Right lobe of liver (tissue), 4 donors: ENCODE data around the gene MBP.

Experiments
- POLR2A ChIP-seq: fragments of 450-650 bp; IDR thresholded peaks from one replicate; pipeline ENCODE4 v1.6.1; 2017; ENCODE audit warnings: antibody characterized with exemption, mild to moderate bottlenecking
- TF ChIP-seq, protein P1 (sequence below), 4 donors: fragments of 200-600 bp in 3 of 4; fragments of 450-650 bp in 1 of 4; IDR thresholded peaks; one replicate each; pipeline versions ENCODE4 v1.5.1 to v1.8.0; 2016 to 2022; ENCODE audit warnings: antibody characterized with exemption in 4 of 4, mild to moderate bottlenecking in 2 of 4
- donor health status: DM: no; HTN: no; CAD: no.
- donor health status: DM: no; HTN: no; CAD: no.
- donor health status: DM: no; HTN: yes; CAD: no.

GRCh38 chr18:76960528-76961035, 172.0 kb downstream of the MBP start:
- TF ChIP-seq, protein P1, sequence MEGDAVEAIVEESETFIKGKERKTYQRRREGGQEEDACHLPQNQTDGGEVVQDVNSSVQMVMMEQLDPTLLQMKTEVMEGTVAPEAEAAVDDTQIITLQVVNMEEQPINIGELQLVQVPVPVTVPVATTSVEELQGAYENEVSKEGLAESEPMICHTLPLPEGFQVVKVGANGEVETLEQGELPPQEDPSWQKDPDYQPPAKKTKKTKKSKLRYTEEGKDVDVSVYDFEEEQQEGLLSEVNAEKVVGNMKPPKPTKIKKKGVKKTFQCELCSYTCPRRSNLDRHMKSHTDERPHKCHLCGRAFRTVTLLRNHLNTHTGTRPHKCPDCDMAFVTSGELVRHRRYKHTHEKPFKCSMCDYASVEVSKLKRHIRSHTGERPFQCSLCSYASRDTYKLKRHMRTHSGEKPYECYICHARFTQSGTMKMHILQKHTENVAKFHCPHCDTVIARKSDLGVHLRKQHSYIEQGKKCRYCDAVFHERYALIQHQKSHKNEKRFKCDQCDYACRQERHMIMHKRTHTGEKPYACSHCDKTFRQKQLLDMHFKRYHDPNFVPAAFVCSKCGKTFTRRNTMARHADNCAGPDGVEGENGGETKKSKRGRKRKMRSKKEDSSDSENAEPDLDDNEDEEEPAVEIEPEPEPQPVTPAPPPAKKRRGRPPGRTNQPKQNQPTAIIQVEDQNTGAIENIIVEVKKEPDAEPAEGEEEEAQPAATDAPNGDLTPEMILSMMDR (IDR thresholded peaks at IDR 0.05) = no peak
- no peak for TF ChIP-seq POLR2A
